PC-9 (cell line): Measurements from ENCODE around the gene EFCAB13. TPM values are rescaled to one million over a fixed set of nuclear protein-coding genes. Genes with fewer than 3 reads are reported as not detected.

Experiments
- Bru-seq: library from RNA; stranded (reverse); fragments of 400-500 nt; gene quantifications from one replicate; lab custom pipeline; 2021; lab: Mats Ljungman, UMichigan
- BruChase-seq, 2 experiments: library from RNA; stranded (reverse); fragments of 400-500 nt; gene quantifications; one replicate each; lab custom pipeline; 2021; lab: Mats Ljungman, UMichigan
- BruUV-seq: library from RNA; stranded (reverse); fragments of 400-500 nt; replicated peaks from 2 replicates; lab custom pipeline; 2021; lab: Mats Ljungman, UMichigan
- CTCF ChIA-PET: fragments of 300-600 bp; sonication (Branson Sonifier 250); formaldehyde crosslinking; loops from one replicate; lab custom pipeline; 2022; ENCODE audit warnings: antibody characterized with exemption; lab: Charles Lee
- POLR2A ChIA-PET: fragments of 300-600 bp; sonication (Branson Sonifier 250); formaldehyde crosslinking; loops from one replicate; lab custom pipeline; 2022; ENCODE audit warnings: antibody characterized with exemption; ENCODE audit not compliant: unreplicated experiment; lab: Charles Lee
- DNase-seq, 2 experiments: peaks; one replicate each; pipeline versions ENCODE4 v3.0.0 to v3.0.0-alpha.2; 2015 to 2022; ENCODE audit warnings: mixed read lengths in 1 of 2
- H2AFZ ChIP-seq: fragments of 200-600 bp; sonication (generic); 2 replicates; pipeline ENCODE4 v1.8.1; 2017; ENCODE audit warnings: antibody characterized with exemption
- H3F3A ChIP-seq: fragments of 200-600 bp; sonication (generic); 2 replicates; pipeline ENCODE4 v1.8.1; 2017; ENCODE audit warnings: antibody characterized with exemption, mild to moderate bottlenecking, low read depth; ENCODE audit not compliant: insufficient read depth
- H3K27ac ChIP-seq: fragments of 200-600 bp; sonication (generic); 2 replicates; pipeline ENCODE4 v1.6.1; 2016; ENCODE audit warnings: mixed run types
- H3K27me3 ChIP-seq: fragments of 200-600 bp; sonication (generic); 2 replicates; pipeline ENCODE4 v1.6.1; 2016; ENCODE audit warnings: low read depth, mixed run types; ENCODE audit not compliant: insufficient read depth
- H3K36me3 ChIP-seq: fragments of 200-600 bp; sonication (generic); 2 replicates; pipeline ENCODE4 v1.6.1; 2016; ENCODE audit warnings: low read depth, mixed run types
- H3K4me1 ChIP-seq: fragments of 200-600 bp; sonication (generic); replicated peaks from 2 replicates; pipeline ENCODE4 v1.6.1; 2016; ENCODE audit warnings: mixed run types; ENCODE audit not compliant: insufficient read depth
- H3K4me2 ChIP-seq: fragments of 200-600 bp; sonication (generic); 2 replicates; pipeline ENCODE4 v1.6.1; 2017; ENCODE audit warnings: mixed run types
- H3K4me3 ChIP-seq: fragments of 200-600 bp; sonication (generic); 2 replicates; pipeline ENCODE4 v1.6.1; 2016; ENCODE audit warnings: mixed run types
- H3K79me2 ChIP-seq: fragments of 200-600 bp; sonication (generic); 2 replicates; pipeline ENCODE4 v1.6.1; 2017; ENCODE audit warnings: low read depth, mixed run types
- H3K9me2 ChIP-seq: fragments of 200-600 bp; sonication (generic); 2 replicates; pipeline ENCODE4 v1.8.1; 2017; ENCODE audit warnings: mild to moderate bottlenecking; ENCODE audit not compliant: insufficient read depth
- H3K9me3 ChIP-seq: fragments of 200-600 bp; sonication (generic); 2 replicates; pipeline ENCODE4 v1.8.1; 2016; ENCODE audit warnings: low read depth; ENCODE audit not compliant: insufficient read depth
- H4K20me1 ChIP-seq: fragments of 200-600 bp; sonication (generic); 2 replicates; pipeline ENCODE4 v1.8.1; 2017; ENCODE audit not compliant: insufficient read depth
- EZH2 ChIP-seq: fragments of 200-600 bp; sonication (generic); IDR thresholded peaks from 2 replicates; pipeline ENCODE4 v1.8.0; 2017; ENCODE audit warnings: antibody characterized with exemption, low read depth
- intact Hi-C: fragments of 100-400 bp; cut with micrococcal nuclease; formaldehyde crosslinking; loops from one replicate; pipeline ENCODE4 v1.10.0; 2022; ENCODE audit not compliant: unreplicated experiment
- long read RNA-seq: library from polyadenylated mRNA; stranded (forward); transcript quantifications from one replicate; pipeline ENCODE4 v2.0.0, GENCODE V29; 2022
- total RNA-seq: library from RNA; stranded (reverse); gene quantifications from 2 replicates; pipeline ENCODE4 v1.2.3, GENCODE V29; 2021
- TF ChIP-seq, protein P1 (sequence below): fragments of 200-600 bp; sonication (generic); conservative IDR thresholded peaks from 2 replicates; pipeline ENCODE4 v1.6.1; 2017; ENCODE audit warnings: mixed run types, antibody characterized with exemption, mild to moderate bottlenecking, moderate library complexity

EFCAB13 gene, protein sequence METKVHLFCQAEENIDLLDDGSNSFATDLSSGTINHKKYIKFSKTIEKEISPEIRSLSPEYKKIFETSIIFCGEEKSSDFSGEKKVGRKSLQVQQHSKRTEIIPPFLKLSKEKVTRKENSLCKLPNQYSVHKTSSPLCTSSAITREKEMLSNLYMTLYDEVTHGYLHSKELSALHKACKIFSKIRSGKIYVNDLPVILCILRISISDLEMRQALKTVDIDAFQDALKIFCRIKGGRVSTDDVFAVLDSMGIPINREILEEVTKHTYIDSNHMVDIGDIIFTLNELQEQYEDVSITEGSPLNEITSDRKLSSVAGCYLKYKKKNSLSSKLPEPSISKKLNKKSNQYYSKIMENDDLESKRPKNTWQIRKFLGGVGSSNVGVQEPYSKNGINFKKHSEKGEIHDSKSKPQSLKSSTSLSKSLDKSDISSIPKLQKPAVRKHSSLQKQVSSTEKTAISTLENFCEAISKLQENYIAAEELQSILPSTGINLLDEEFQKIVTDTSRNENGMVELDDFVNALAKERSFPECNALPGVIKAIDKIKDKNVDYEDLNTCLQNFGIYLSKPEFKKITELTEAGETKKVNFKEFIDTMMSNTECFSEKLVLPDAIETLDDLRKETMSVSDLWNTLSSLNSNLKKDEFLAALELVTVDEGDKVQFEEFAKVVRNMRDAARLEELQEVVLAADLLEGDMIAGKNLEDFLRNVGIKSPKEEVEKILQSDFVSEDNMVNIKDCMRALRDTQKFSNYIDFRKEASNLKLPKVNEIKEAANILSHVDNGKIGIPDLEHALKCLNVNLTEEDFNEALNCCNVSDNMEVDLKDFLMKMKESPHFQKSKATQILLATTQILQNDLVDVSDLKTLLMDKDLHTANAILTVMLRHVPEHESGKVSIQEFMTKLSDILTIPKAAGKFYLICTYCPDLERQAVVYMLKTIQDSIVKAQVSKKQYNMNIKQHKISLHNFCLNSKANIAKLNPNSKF
- total RNA-seq (3.2 and 3.3 TPM in 2 replicates), Bru-seq, nascent RNA (percentile 29 among the genes with signal in this experiment), BruChase-seq, experiment 1, labeled RNA remaining after a 2-hour chase (percentile 42 among the genes with signal in this experiment), BruChase-seq, experiment 2, labeled RNA remaining after a 6-hour chase (percentile 24 among the genes with signal in this experiment)
- long read RNA-seq, partial matches to known transcripts, result 0 of 1 reads
- long read RNA-seq, other reads (novel, unspliced or antisense), result 1 of 1 reads

DNA sequence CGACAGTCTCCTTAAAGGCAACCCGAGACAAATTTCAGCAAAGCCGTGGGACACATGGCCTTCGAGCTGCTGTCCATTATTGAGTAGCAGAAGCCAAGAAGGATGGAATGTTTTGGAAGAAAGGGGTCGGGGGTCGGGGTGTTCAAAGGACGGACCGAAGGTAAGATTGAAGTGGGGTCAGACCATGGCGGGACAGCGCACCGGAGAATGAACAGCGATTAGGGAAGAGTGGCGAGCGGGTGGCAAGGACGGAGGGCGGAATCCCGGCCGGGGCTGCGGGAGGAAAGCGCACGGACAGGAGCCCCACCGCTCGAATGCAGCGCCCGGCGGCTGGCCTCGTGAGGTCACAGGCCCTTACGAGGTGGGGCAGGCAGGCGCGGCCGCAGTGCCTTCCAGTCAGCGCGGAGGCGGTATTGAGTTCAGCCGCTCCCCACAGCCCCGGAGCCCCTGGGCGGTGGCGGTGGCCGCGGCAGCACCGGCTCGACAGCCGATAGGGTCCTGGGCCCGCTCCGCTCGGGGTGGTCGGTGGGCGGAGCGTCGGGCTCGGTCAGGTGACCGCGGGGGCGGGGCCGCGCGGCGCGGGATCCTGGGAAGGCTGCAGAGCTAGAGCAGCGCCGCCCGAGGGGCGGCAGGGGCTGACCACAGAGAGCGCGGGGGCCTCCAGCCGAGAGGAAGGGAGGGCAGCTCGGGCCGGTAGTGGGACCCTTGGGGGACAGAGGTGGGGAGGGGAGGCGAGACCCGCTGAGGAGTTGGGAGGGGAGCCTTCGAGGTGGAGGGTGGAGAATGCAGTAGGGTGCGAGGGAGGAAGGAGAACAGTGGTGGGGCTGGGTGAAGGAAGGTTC lies at the start of gene EFCAB13:
Gene EFCAB13 (plus strand): TSS at position 574 of the 842 bp plus-strand sequence. CDS start 4,399 bp downstream, outside the sequence.
- Histone ChIP-seq H4K20me1 (no peaks in the 10 kb centered on the region), H3K36me3 (no peaks in the 10 kb centered on the region), H3K4me2 (peak within 1 kb of the TSS; percentile 97), H3K9me3 (peaks cover 10% of the 10 kb centered on the region), H3K4me3 (peak within 1 kb of the TSS; percentile 65), H3K27me3 (no peaks in the 10 kb centered on the region), H3K4me1 (peaks cover 11% of the 10 kb centered on the region), H3F3A (peaks cover 38% of the 10 kb centered on the region), H3K27ac (peak within 1 kb of the TSS; percentile 16; the same call in 1 of the 2 replicates), H3K9me2 (no peaks in the 10 kb centered on the region), H3K79me2 (no peaks in the 10 kb centered on the region), H2AFZ (peak within 1 kb of the TSS; percentile 99)
- DNase-seq, result peak; percentile 79 to 84
- intact Hi-C loops, result loop anchor here (5.0 kb wide), 1 partner anchor 294 kb away; no protein-coding TSS in a partner anchor
- ChIA-PET CTCF (no interaction called here), POLR2A (interaction anchor here (0.5 to 0.6 kb wide), 2 partner anchors 115 to 159 kb away, joined by 3 to 4 read pairs; no protein-coding TSS in a partner anchor)
- no TSS peak for BruUV-seq
- TF ChIP-seq, protein P1, sequence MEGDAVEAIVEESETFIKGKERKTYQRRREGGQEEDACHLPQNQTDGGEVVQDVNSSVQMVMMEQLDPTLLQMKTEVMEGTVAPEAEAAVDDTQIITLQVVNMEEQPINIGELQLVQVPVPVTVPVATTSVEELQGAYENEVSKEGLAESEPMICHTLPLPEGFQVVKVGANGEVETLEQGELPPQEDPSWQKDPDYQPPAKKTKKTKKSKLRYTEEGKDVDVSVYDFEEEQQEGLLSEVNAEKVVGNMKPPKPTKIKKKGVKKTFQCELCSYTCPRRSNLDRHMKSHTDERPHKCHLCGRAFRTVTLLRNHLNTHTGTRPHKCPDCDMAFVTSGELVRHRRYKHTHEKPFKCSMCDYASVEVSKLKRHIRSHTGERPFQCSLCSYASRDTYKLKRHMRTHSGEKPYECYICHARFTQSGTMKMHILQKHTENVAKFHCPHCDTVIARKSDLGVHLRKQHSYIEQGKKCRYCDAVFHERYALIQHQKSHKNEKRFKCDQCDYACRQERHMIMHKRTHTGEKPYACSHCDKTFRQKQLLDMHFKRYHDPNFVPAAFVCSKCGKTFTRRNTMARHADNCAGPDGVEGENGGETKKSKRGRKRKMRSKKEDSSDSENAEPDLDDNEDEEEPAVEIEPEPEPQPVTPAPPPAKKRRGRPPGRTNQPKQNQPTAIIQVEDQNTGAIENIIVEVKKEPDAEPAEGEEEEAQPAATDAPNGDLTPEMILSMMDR, result no peak
- TF ChIP-seq EZH2, result no peak

DNA sequence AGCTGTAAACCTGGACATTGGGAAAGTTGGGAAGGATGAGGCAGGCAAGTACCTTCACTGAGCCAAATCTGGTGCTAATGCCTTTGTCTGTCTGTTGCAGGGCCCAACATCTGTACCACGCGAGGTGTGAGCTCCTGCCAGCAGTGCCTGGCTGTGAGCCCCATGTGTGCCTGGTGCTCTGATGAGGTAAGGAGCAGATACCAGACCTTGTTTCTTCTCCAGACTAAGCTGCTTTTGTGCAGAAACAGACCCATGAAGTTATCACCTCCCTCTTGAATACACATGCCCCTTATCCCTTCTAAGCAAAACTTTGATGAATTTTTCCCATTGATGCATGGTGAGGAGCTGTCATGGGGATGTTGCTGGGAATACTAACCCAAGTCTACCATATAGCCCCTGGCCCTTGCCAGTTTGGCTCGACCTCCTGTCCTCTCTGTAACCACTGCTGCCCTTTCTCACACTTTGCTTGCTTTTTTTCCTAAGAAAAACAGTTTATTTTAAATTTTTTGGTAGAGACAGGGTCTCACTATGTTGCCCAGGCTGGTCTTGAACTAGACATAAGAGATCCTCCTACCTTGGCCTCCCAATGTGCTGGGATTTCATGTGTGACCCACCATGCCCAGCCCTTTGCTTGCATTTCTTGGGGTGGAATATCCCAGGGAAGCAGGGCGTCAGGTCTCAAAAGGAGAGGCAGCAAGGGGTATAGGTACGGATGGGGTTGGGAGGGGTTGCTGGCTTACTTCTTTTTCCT lies 49.3 kb upstream of the EFCAB13 start:
- Histone ChIP-seq H2AFZ (no peak overlapping the region), H3K9me3 (0 out of 2 replicates have a peak, but pooled peaks cover 2% of the 10 kb centered on the region), H3K27me3 (no peaks in the 10 kb centered on the region), H3K27ac (peak overlapping the region; percentile 66), H4K20me1 (no peaks in the 10 kb centered on the region), H3K4me1 (peaks cover 50% of the 10 kb centered on the region), H3K36me3 (no peaks in the 10 kb centered on the region), H3F3A (peaks cover 26% of the 10 kb centered on the region), H3K4me2 (peak overlapping the region; percentile 64), H3K9me2 (no peaks in the 10 kb centered on the region), H3K4me3 (no peak overlapping the region), H3K79me2 (no peaks in the 10 kb centered on the region)
- no TSS peak for BruUV-seq
- DNase-seq, result no peak
- TF ChIP-seq EZH2, result no peak
- intact Hi-C loops, result loop anchor here (5.0 kb wide), 1 partner anchor 32 kb away; no protein-coding TSS in a partner anchor
- ChIA-PET CTCF (interaction anchor here (0.6 kb wide), 1 partner anchor 31 kb away, joined by 3 read pairs; no protein-coding TSS in a partner anchor), POLR2A (interaction anchor here (0.6 to 0.9 kb wide), 2 partner anchors 28 to 35 kb away, joined by 3 to 4 read pairs; no protein-coding TSS in a partner anchor)
